ENCODE data around the gene SH3RF2.

DNA sequence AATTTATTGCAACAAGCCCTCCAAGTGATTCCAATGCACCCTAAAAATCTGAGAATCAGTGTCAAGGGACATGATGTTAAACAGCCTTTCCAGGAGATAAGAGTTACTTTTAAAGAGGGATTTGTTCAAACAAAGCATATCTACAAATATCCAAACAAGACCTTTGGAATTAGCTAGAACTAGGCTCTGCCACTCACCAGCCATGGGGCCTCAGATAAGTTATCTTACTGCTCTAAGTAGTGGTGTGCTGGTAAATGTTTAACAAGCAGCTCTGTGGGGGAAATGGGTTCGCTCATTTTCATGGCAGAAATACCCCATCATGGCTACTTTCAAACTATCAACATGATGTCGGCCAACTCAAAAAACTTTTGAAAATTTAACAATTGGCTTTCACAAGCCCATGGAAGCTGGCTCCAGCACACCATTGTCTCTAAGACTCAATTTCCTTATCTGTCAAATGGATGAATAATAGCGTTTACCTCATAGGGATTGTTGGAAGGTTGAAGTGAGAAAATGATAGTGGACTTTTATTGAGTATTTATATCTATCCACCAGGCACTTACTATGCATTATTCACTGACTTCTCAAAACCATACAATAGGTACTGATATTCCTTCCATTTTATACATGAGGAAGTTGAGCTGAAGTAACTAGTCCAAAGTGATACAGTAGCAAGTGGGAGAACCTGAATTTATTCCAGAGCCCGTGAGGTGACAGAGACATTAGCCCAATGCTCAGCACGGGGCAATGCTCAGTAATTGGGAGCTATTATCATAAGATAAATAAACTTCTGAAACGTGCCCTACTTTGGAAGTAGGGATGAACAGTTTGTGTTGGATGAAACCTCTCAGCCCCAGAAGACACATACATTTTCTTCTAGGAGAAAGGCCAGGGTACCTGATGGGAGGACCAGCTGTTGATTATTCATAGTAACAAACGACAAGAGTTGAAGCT lies 43.2 kb downstream of the SH3RF2 start:
- TF ChIP-seq EP300 (IDR thresholded peaks at IDR 0.05) = no peak
- TF ChIP-seq, protein P1, sequence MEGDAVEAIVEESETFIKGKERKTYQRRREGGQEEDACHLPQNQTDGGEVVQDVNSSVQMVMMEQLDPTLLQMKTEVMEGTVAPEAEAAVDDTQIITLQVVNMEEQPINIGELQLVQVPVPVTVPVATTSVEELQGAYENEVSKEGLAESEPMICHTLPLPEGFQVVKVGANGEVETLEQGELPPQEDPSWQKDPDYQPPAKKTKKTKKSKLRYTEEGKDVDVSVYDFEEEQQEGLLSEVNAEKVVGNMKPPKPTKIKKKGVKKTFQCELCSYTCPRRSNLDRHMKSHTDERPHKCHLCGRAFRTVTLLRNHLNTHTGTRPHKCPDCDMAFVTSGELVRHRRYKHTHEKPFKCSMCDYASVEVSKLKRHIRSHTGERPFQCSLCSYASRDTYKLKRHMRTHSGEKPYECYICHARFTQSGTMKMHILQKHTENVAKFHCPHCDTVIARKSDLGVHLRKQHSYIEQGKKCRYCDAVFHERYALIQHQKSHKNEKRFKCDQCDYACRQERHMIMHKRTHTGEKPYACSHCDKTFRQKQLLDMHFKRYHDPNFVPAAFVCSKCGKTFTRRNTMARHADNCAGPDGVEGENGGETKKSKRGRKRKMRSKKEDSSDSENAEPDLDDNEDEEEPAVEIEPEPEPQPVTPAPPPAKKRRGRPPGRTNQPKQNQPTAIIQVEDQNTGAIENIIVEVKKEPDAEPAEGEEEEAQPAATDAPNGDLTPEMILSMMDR (IDR thresholded peaks at IDR 0.05) = no peak

Measured in ovary (tissue), 3 donors.